ENCODE results near the gene TCP1. TPM values are rescaled to one million over a fixed set of nuclear protein-coding genes. Genes with fewer than 3 reads are reported as not detected.

TCP1 gene
- total and polyA plus RNA-seq, 2 donors (not counting 3 experiments of a cell fraction or from before 2014, with no cell fraction given) = 168 to 302 TPM

DNA sequence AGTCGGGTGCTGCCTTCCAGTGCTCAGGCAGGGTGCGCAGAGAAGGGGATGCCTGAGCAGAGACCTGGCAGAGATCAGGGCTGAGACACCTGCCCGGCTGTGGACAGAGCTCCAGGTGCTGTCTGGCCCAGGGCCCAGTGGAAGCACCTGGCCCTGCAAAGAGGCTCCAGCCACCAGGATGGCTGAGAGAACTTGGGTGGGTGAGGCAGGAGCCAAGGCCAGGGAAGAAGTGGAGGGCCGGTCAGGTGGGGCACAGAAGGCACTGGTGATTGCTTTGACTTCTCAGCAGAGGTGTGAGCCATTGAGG lies 41.9 kb upstream of the TCP1 start:
- dilution Hi-C loops (cut with MboI; ENCODE audit: extremely low pct_ligation_motif_present, low sequenced_read_pairs) = no loop called here
- Histone ChIP-seq H3K27ac (ENCODE audit: insufficient read depth, low read depth, low read length) (no peak overlapping the region), H4K20me1 (replicated peaks; ENCODE audit: control insufficient read depth, extremely low read depth, insufficient read depth, low read length) (no peaks in the 10 kb centered on the region), H3K9ac (replicated peaks; ENCODE audit: extremely low read depth, insufficient read depth, low read length) (no peak overlapping the region), H3K4me3 (replicated peaks in 1 of 3; ENCODE audit: insufficient read depth in 1 of 3, low read depth in 1 of 3, low read length in 3 of 3) (no peak overlapping the region), H3K79me2 (ENCODE audit: control insufficient read depth, insufficient read depth, low read length) (no peaks in the 10 kb centered on the region), H3K36me3 (ENCODE audit: control insufficient read depth in 2 of 2, extremely low read depth in 1 of 2, insufficient read depth in 2 of 2, low read length in 2 of 2) (no peaks in the 10 kb centered on the region), H3K9me1 (replicated peaks; ENCODE audit: control insufficient read depth, extremely low read depth, insufficient read depth, low read length) (no peaks in the 10 kb centered on the region), H3K4me2 (ENCODE audit: insufficient read depth, low read length) (no peak overlapping the region), H2AFZ (ENCODE audit: low read depth, low read length) (no peak overlapping the region), H3K27me3 (ENCODE audit: control insufficient read depth in 2 of 2, insufficient read depth in 2 of 2, low read length in 2 of 2) (no peaks in the 10 kb centered on the region), H3K9me3 (replicated peaks; ENCODE audit: control insufficient read depth, insufficient read depth, low read length) (no peaks in the 10 kb centered on the region), H3K4me1 (ENCODE audit: control insufficient read depth, extremely low read depth, insufficient read depth, low read length) (peaks cover 5% of the 10 kb centered on the region)
- intact Hi-C loops (cut with micrococcal nuclease) = no loop called here
- ChIA-PET POLR2A (no interaction called here), CTCF (no interaction called here)
- no peak for DNase-seq (ENCODE audit: low read depth, low spot score)
- BruUV-seq (replicated peaks) = no TSS peak
- TF ChIP-seq POLR2A (IDR thresholded peaks at IDR 0.05; ENCODE audit: low read depth, low read length) = no peak
- TF ChIP-seq EZH2 (IDR thresholded peaks at IDR 0.05; ENCODE audit: borderline replicate concordance, low read depth, low read length, severe bottlenecking) = no peak
- TF ChIP-seq, protein P1, sequence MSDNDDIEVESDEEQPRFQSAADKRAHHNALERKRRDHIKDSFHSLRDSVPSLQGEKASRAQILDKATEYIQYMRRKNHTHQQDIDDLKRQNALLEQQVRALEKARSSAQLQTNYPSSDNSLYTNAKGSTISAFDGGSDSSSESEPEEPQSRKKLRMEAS (IDR thresholded peaks at IDR 0.05; ENCODE audit: insufficient read depth, insufficient read length) = no peak
- TF ChIP-seq GATA2 (IDR thresholded peaks at IDR 0.05; ENCODE audit: insufficient read depth, insufficient read length, low read depth, low read length) = no peak
- no peak for TF ChIP-seq FOS (IDR thresholded peaks at IDR 0.05; ENCODE audit: borderline replicate concordance, insufficient read depth, low read length)
- TF ChIP-seq POLR2AphosphoS5 (IDR thresholded peaks at IDR 0.05; ENCODE audit: insufficient read depth, low read depth, low read length) = no peak
- TF ChIP-seq, protein P2, sequence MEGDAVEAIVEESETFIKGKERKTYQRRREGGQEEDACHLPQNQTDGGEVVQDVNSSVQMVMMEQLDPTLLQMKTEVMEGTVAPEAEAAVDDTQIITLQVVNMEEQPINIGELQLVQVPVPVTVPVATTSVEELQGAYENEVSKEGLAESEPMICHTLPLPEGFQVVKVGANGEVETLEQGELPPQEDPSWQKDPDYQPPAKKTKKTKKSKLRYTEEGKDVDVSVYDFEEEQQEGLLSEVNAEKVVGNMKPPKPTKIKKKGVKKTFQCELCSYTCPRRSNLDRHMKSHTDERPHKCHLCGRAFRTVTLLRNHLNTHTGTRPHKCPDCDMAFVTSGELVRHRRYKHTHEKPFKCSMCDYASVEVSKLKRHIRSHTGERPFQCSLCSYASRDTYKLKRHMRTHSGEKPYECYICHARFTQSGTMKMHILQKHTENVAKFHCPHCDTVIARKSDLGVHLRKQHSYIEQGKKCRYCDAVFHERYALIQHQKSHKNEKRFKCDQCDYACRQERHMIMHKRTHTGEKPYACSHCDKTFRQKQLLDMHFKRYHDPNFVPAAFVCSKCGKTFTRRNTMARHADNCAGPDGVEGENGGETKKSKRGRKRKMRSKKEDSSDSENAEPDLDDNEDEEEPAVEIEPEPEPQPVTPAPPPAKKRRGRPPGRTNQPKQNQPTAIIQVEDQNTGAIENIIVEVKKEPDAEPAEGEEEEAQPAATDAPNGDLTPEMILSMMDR (IDR thresholded peaks at IDR 0.05; ENCODE audit: extremely low read depth in 1 of 2, insufficient read depth in 1 of 2, low read depth in 1 of 2, low read length in 2 of 2) = no peak
- no peak for TF ChIP-seq JUN (IDR thresholded peaks at IDR 0.05; ENCODE audit: borderline replicate concordance, insufficient read depth, insufficient read length, low read depth)
- TF ChIP-seq MYC (IDR thresholded peaks at IDR 0.05; ENCODE audit: low read depth, low read length) = no peak
- no peak for FAIRE-seq
